ENCODE data around the gene SARDH. TPM values are rescaled to one million over a fixed set of nuclear protein-coding genes. Genes with fewer than 3 reads are reported as not detected.

SARDH gene
- polyA plus RNA-seq, 3 donors: not detected

DNA sequence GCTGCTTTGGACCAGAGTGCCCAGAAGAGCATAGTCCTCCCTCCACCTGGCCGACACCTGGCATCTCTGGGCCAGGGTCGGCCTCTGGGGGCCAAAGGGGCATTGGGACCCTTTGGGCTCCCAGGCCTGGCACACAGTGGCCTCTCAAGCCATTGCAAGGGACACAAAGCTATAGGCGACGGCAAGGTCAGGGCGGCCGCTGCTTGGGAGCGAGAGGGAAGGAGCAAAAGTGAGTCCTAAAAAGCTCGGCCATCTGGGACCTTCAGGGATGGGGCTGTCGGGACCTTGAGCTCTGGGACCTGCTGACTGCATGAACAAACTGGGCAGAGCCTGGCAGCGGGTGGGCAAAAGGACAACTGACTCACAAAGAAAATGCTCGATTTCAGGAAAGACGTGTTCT lies 88.1 kb downstream of the SARDH start:
- no peaks in the 10 kb centered on the region for H3K9me3 ChIP-seq (replicated peaks in 1 of 2; ENCODE audit: control insufficient read depth in 1 of 2, insufficient read depth in 1 of 2, low read length in 2 of 2)
- H4K20me1 ChIP-seq (ENCODE audit: insufficient read depth, low read length): no peaks in the 10 kb centered on the region
- no peaks in the 10 kb centered on the region for H3K36me3 ChIP-seq (replicated peaks in 1 of 2; ENCODE audit: control insufficient read depth in 1 of 2, insufficient read depth in 2 of 2, low read length in 2 of 2)
- no peak overlapping the region for H3K4me3 ChIP-seq (replicated peaks in 1 of 3; ENCODE audit: low read depth in 2 of 3, low read length in 3 of 3)
- H3K4me2 ChIP-seq (replicated peaks; ENCODE audit: extremely low read depth, low read length, poor library complexity, severe bottlenecking): no peak overlapping the region
- peaks cover 10 to 13% (median 12%) of the 10 kb centered on the region in 3 donors for H3K27me3 Mint-ChIP-seq (ENCODE audit: low read depth in 3 of 3)
- TF ChIP-seq, protein P1, sequence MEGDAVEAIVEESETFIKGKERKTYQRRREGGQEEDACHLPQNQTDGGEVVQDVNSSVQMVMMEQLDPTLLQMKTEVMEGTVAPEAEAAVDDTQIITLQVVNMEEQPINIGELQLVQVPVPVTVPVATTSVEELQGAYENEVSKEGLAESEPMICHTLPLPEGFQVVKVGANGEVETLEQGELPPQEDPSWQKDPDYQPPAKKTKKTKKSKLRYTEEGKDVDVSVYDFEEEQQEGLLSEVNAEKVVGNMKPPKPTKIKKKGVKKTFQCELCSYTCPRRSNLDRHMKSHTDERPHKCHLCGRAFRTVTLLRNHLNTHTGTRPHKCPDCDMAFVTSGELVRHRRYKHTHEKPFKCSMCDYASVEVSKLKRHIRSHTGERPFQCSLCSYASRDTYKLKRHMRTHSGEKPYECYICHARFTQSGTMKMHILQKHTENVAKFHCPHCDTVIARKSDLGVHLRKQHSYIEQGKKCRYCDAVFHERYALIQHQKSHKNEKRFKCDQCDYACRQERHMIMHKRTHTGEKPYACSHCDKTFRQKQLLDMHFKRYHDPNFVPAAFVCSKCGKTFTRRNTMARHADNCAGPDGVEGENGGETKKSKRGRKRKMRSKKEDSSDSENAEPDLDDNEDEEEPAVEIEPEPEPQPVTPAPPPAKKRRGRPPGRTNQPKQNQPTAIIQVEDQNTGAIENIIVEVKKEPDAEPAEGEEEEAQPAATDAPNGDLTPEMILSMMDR (IDR thresholded peaks at IDR 0.05): no peak
- H3K9me3 Mint-ChIP-seq: no peaks in the 10 kb centered on the region
- intact Hi-C loops (cut with micrococcal nuclease): no loop called here
- no peak overlapping the region for H2AFZ ChIP-seq (ENCODE audit: insufficient read depth, low read depth, low read length, poor library complexity, severe bottlenecking)
- no peaks in the 10 kb centered on the region for H3K4me1 ChIP-seq (ENCODE audit: control insufficient read depth in 1 of 2, insufficient read depth in 2 of 2, low read length in 2 of 2)
- WGBS (ENCODE audit: insufficient coverage): 93% methylated on average over 12 of the region's 12 CpGs
- H3K36me3 Mint-ChIP-seq: no peaks in the 10 kb centered on the region
- no peak overlapping the region for H3K27ac ChIP-seq (ENCODE audit: low read depth in 1 of 2, low read length in 2 of 2)
- no peaks in the 10 kb centered on the region for H3K27me3 ChIP-seq (ENCODE audit: control insufficient read depth in 2 of 2, insufficient read depth in 2 of 2, low read length in 2 of 2)
- H3K9ac ChIP-seq (ENCODE audit: insufficient read depth, low read length, poor library complexity, severe bottlenecking): no peak overlapping the region
- H3K4me1 Mint-ChIP-seq: no peaks in the 10 kb centered on the region
- peak overlapping the region in 1 of 7 donors; percentile 57 for H3K27ac Mint-ChIP-seq
- DNase-seq: no peak
- H3K79me2 ChIP-seq (ENCODE audit: insufficient read depth, low read length): no peaks in the 10 kb centered on the region
- H3K4me3 Mint-ChIP-seq: no peak overlapping the region

DNA sequence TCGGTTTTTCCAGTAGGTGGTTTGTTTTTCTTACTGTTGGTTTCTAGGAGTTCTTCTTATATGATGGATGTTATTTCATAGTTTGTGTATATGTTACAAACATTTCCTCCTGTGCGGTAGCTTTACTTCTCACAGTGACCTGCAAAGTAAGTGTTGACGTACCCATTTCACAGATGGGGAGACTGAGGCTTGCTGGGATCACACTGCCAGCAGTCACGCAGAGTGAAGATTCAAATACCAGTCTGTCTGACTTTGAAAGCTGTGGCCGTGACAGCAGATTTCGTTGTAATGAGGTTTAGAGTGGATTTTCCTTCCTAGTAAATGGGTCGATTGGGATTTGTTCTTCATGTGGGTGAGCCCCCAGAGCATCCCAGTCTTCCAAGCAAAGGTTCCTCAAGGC lies 89.0 kb downstream of the SARDH start:
- 89% methylated on average over 2 of the region's 7 CpGs for WGBS (ENCODE audit: insufficient coverage)
- no peaks in the 10 kb centered on the region for H3K79me2 ChIP-seq (ENCODE audit: insufficient read depth, low read length)
- H3K27me3 ChIP-seq (ENCODE audit: control insufficient read depth in 2 of 2, insufficient read depth in 2 of 2, low read length in 2 of 2): no peaks in the 10 kb centered on the region
- Mint-ChIP-seq H3K36me3 (no peaks in the 10 kb centered on the region), H3K27me3 (ENCODE audit: low read depth in 3 of 3) (peaks cover 6 to 13% (median 10%) of the 10 kb centered on the region in 3 donors), H3K9me3 (no peaks in the 10 kb centered on the region), H3K27ac (no peak overlapping the region), H3K4me1 (no peaks in the 10 kb centered on the region), H3K4me3 (no peak overlapping the region)
- no peaks in the 10 kb centered on the region for H3K36me3 ChIP-seq (replicated peaks in 1 of 2; ENCODE audit: control insufficient read depth in 1 of 2, insufficient read depth in 2 of 2, low read length in 2 of 2)
- no peaks in the 10 kb centered on the region for H3K9me3 ChIP-seq (replicated peaks in 1 of 2; ENCODE audit: control insufficient read depth in 1 of 2, insufficient read depth in 1 of 2, low read length in 2 of 2)
- H3K9ac ChIP-seq (ENCODE audit: insufficient read depth, low read length, poor library complexity, severe bottlenecking): no peak overlapping the region
- no peaks in the 10 kb centered on the region for H3K4me1 ChIP-seq (ENCODE audit: control insufficient read depth in 1 of 2, insufficient read depth in 2 of 2, low read length in 2 of 2)
- no peak overlapping the region for H3K27ac ChIP-seq (ENCODE audit: low read depth in 1 of 2, low read length in 2 of 2)
- TF ChIP-seq, protein P1 (IDR thresholded peaks at IDR 0.05): no peak
- DNase-seq: no peak
- H4K20me1 ChIP-seq (ENCODE audit: insufficient read depth, low read length): no peaks in the 10 kb centered on the region
- H3K4me3 ChIP-seq (replicated peaks in 1 of 3; ENCODE audit: low read depth in 2 of 3, low read length in 3 of 3): no peak overlapping the region
- H2AFZ ChIP-seq (ENCODE audit: insufficient read depth, low read depth, low read length, poor library complexity, severe bottlenecking): no peak overlapping the region
- no peak overlapping the region for H3K4me2 ChIP-seq (replicated peaks; ENCODE audit: extremely low read depth, low read length, poor library complexity, severe bottlenecking)
- intact Hi-C loops (cut with micrococcal nuclease): no loop called here
